Measurements from ENCODE around the gene PDGFRB. TPM values are rescaled to one million over a fixed set of nuclear protein-coding genes. Genes with fewer than 3 reads are reported as not detected.

The PDGFRB gene
- total RNA-seq, 4 donors from 2014 or later: 20.2 to 56.3 (median 28.3) TPM

DNA sequence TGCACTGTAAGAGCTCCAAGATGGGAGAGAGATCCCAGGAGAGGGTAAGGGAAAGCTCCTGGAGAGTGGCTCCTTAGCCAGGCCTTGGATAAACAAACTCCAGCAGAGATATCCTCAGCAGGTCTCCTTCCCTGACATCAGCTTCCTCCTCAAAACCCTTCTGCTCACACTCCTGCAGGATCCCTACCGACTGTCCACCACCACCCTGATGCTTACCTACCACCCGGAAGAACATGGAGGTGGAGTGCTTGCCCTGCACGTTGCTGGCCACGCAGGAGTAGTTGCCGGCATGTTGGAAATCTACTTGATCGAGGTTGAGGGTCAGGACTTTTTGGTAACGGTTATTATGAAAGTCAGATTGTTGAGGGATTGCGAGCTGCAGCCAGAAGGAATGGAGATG, 78.6 kb downstream of the PDGFRB start:
- in situ Hi-C loops (cut with MboI; ENCODE audit: low pct_ligation_motif_present in 1 of 4, low pct_unique_long_range_greater_than_20kb in 1 of 4, low sequenced_read_pairs in 3 of 4) (no loop called here), intact Hi-C loops (cut with DNase I; ENCODE audit: low total_unique reads) (loop anchor here (10.0 kb wide), 1 partner anchor 1908 kb away; no protein-coding TSS in a partner anchor)
- TF ChIP-seq EP300 (IDR thresholded peaks at IDR 0.05; ENCODE audit: low read depth) (no peak), POLR2AphosphoS5 (IDR thresholded peaks at IDR 0.05) (no peak), POLR2A (IDR thresholded peaks at IDR 0.05) (no peak)
- TF ChIP-seq, protein P1, sequence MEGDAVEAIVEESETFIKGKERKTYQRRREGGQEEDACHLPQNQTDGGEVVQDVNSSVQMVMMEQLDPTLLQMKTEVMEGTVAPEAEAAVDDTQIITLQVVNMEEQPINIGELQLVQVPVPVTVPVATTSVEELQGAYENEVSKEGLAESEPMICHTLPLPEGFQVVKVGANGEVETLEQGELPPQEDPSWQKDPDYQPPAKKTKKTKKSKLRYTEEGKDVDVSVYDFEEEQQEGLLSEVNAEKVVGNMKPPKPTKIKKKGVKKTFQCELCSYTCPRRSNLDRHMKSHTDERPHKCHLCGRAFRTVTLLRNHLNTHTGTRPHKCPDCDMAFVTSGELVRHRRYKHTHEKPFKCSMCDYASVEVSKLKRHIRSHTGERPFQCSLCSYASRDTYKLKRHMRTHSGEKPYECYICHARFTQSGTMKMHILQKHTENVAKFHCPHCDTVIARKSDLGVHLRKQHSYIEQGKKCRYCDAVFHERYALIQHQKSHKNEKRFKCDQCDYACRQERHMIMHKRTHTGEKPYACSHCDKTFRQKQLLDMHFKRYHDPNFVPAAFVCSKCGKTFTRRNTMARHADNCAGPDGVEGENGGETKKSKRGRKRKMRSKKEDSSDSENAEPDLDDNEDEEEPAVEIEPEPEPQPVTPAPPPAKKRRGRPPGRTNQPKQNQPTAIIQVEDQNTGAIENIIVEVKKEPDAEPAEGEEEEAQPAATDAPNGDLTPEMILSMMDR (IDR thresholded peaks at IDR 0.05): no peak
- no peak overlapping the region for H3K27ac ChIP-seq
- H3K4me3 ChIP-seq: no peak overlapping the region
- H3K36me3 ChIP-seq: no peaks in the 10 kb centered on the region
- DNase-seq: no peak
- H3K27me3 ChIP-seq: no peaks in the 10 kb centered on the region
- no peaks in the 10 kb centered on the region for H3K4me1 ChIP-seq
- H3K9me3 ChIP-seq: no peaks in the 10 kb centered on the region
- 86 to 95% methylated on average over 8 of the region's 8 CpGs for WGBS, 2 donors (ENCODE audit: low coverage in 1 of 2)

DNA sequence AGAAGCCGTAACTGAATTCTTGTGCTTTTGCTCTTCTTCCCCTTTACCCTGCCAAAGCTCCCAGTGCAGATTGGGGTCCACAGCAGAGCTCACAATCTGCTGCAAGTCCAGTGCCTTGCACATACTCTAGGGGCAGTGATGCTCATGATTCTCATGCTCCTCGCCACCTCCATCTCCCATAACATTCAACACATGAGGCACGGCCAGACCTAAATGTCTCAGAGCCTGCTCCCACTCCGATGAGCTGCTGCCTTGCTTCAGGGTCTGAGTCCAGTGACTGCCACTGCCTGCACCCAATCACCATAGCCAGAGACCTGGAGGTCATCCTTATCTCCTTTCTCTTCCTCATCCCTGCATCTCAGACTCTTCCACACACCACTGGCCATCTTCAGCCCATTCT, 79.8 kb downstream of the PDGFRB start:
- H3K9me3 ChIP-seq: no peaks in the 10 kb centered on the region
- H3K27ac ChIP-seq: no peak overlapping the region
- H3K4me3 ChIP-seq: no peak overlapping the region
- no peak for TF ChIP-seq EP300 (IDR thresholded peaks at IDR 0.05; ENCODE audit: low read depth)
- TF ChIP-seq, protein P1 (IDR thresholded peaks at IDR 0.05): no peak
- TF ChIP-seq POLR2AphosphoS5 (IDR thresholded peaks at IDR 0.05): no peak
- TF ChIP-seq POLR2A (IDR thresholded peaks at IDR 0.05): no peak
- WGBS, 2 donors (ENCODE audit: low coverage in 1 of 2): 60 to 79% methylated on average over 1 to 4 of the region's 4 CpGs
- in situ Hi-C loops (cut with MboI; ENCODE audit: low pct_ligation_motif_present in 1 of 4, low pct_unique_long_range_greater_than_20kb in 1 of 4, low sequenced_read_pairs in 3 of 4) (no loop called here), intact Hi-C loops (cut with DNase I; ENCODE audit: low total_unique reads) (loop anchor here (10.0 kb wide), 1 partner anchor 1909 kb away; no protein-coding TSS in a partner anchor)
- no peak for DNase-seq
- no peaks in the 10 kb centered on the region for H3K36me3 ChIP-seq
- H3K27me3 ChIP-seq: no peaks in the 10 kb centered on the region
- H3K4me1 ChIP-seq: no peaks in the 10 kb centered on the region

DNA sequence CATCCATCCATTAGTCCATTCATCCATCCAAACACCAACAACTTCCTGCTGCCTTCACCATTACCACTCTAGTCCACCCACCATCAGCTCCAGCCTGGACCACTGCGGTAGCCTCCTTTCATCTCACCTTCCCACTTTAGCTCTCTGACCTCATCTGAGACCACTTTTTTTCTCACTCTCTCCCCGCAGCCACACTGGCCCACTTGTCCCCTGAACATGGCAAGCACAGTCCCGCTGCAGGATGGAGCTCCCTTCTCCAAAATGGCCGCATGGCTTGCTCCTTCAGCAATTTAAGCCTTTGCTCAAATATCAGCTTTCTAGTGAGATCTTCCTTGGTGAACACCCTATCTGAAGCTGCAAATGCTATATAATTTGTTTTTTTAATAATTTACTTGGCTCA, 80.4 kb downstream of the PDGFRB start:
- intact Hi-C loops (cut with DNase I; ENCODE audit: low total_unique reads): loop anchor here (10.0 kb wide), 1 partner anchor 1910 kb away; no protein-coding TSS in a partner anchor
- H3K27ac ChIP-seq: no peak overlapping the region
- TF ChIP-seq, protein P1 (IDR thresholded peaks at IDR 0.05): no peak
- TF ChIP-seq EP300 (IDR thresholded peaks at IDR 0.05; ENCODE audit: low read depth) (no peak), POLR2AphosphoS5 (IDR thresholded peaks at IDR 0.05) (no peak), POLR2A (IDR thresholded peaks at IDR 0.05) (no peak)
- H3K36me3 ChIP-seq: no peaks in the 10 kb centered on the region
- H3K27me3 ChIP-seq: no peaks in the 10 kb centered on the region
- DNase-seq: no peak
- no peaks in the 10 kb centered on the region for H3K4me1 ChIP-seq
- no peaks in the 10 kb centered on the region for H3K9me3 ChIP-seq
- H3K4me3 ChIP-seq: no peak overlapping the region
- WGBS, 2 donors (ENCODE audit: low coverage in 1 of 2): 88 to 100% methylated on average over 1 to 4 of the region's 4 CpGs
- in situ Hi-C loops (cut with MboI; ENCODE audit: low pct_ligation_motif_present in 1 of 4, low pct_unique_long_range_greater_than_20kb in 1 of 4, low sequenced_read_pairs in 3 of 4): no loop called here

DNA sequence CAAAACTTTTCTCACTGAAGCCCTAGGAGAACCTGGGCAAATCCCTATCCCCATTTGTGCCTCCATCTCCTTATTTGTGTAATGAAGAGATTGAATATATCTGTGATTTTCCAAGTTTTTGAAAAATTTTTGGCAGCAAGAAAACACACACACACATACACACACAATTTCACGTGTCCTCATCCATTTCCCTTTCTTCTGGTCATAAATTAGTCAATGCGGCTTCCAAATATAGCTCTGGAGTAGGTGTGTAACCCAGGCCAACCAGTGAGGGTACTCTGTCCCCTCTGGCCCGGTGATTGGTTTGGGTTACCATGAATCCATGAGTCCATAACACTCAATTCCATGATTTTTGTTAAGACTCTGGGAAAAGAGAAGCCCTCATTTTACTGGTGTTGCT, 82.0 kb downstream of the PDGFRB start:
- 78% methylated on average over 3 of the region's 3 CpGs; no CpG with 5 or more reads in 1 of the 2 donors for WGBS, 2 donors (ENCODE audit: low coverage in 1 of 2)
- no peaks in the 10 kb centered on the region for H3K36me3 ChIP-seq
- DNase-seq: no peak
- no peak for TF ChIP-seq EP300 (IDR thresholded peaks at IDR 0.05; ENCODE audit: low read depth)
- no peak for TF ChIP-seq POLR2A (IDR thresholded peaks at IDR 0.05)
- TF ChIP-seq, protein P1 (IDR thresholded peaks at IDR 0.05): no peak
- no peak for TF ChIP-seq POLR2AphosphoS5 (IDR thresholded peaks at IDR 0.05)
- no peak overlapping the region for H3K27ac ChIP-seq
- no peak overlapping the region for H3K4me3 ChIP-seq
- no peaks in the 10 kb centered on the region for H3K27me3 ChIP-seq
- H3K4me1 ChIP-seq: peaks cover 0 to 3% (median 0%) of the 10 kb centered on the region in 4 donors
- in situ Hi-C loops (cut with MboI; ENCODE audit: low pct_ligation_motif_present in 1 of 4, low pct_unique_long_range_greater_than_20kb in 1 of 4, low sequenced_read_pairs in 3 of 4) (no loop called here), intact Hi-C loops (cut with DNase I; ENCODE audit: low total_unique reads) (loop anchor here (10.0 kb wide), 1 partner anchor 1911 kb away; no protein-coding TSS in a partner anchor)
- H3K9me3 ChIP-seq: no peaks in the 10 kb centered on the region
